GM21786 (cell line): Measurements from ENCODE around the gene MANF.
"Not testable (repeated sequence)": the region's sequence is repeated elsewhere in the genome, so short reads cannot be mapped to it uniquely, and the experiment has no call there.

ENCODE experiments used
- ATAC-seq: cut with Tn5 transposase; IDR thresholded peaks from one replicate; pipeline ENCODE4 v1.9.1; 2021; ENCODE audit not compliant: unreplicated experiment

Gene MANF

GRCh38 chr3:51371943-51372557, 13.0 kb upstream of the MANF start:
- ATAC-seq: no peak

- ATAC-seq: no peak
These were observed 11.3 kb upstream of the MANF start for GRCh38 chr3:51373658-51374421.

DNA sequence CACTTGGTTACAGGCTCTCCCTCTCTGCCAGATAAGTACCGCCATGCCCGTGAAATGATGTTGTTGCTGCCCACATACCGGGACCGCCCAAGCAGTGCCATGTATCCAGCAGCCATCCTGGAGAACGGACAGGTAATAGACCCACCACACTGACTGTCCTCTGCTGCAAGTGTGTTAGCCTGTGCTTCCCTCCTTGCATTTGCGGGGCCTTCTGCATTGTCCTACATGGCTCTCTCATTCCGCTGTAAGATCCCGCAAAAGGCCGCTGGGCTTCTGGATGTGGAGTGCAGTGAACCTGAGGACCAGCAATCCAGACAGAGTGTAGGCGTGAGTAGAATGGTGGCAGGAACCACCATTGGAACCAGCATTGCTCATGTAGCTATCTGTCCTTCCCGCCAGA, 10.6 kb upstream of the MANF start:
- no peak for ATAC-seq

GRCh38 chr3:51375136-51375535, 10.0 kb upstream of the MANF start:
- ATAC-seq: no peak

- no peak for ATAC-seq
These were observed 9.5 kb upstream of the MANF start for GRCh38 chr3:51375571-51375970.

- ATAC-seq: no peak
These were observed 7.0 kb upstream of the MANF start for GRCh38 chr3:51378065-51378464.

GRCh38 chr3:51378726-51379125, 6.4 kb upstream of the MANF start:
- ATAC-seq: no peak

GRCh38 chr3:51379301-51379700, 5.8 kb upstream of the MANF start:
- ATAC-seq: no peak

DNA sequence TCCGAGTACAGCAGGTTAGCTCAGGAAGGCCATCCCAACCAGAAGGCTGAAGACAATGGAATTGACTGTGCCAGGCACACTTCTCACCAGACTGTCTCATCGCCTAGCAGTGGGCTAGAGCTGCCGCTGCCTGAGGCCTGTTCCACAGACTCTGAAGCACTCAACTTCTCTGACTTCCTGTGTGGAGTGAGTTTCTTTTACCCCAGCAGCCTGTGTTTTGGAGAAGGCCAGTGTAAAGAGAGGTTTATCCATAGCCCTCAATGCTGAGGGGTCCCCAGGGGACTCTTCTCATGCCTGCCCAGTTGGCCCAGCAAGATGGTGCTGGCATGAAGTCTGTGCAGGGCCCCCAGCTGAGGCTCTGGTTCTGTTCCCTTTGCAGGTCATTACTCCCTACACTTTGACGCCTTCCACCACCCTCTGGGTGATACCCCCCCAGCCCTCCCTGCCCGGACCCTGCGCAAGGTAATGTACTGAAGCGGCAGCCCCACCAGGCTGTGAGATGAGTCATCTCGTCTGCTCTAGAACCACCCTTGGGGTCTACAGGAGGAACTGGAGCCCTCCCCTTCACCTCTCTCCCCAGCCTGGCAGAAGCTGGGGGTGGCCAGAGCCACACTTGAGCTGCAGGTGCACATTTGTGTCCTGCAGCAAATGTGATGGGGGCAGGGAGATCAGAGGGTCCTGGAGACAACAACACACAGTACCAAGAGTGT, 5.2 kb upstream of the MANF start:
- no peak for ATAC-seq

GRCh38 chr3:51380601-51381332, 4.3 kb upstream of the MANF start:
- no peak for ATAC-seq

- no peak for ATAC-seq
These were observed 3.8 kb upstream of the MANF start for GRCh38 chr3:51381333-51381705.

DNA sequence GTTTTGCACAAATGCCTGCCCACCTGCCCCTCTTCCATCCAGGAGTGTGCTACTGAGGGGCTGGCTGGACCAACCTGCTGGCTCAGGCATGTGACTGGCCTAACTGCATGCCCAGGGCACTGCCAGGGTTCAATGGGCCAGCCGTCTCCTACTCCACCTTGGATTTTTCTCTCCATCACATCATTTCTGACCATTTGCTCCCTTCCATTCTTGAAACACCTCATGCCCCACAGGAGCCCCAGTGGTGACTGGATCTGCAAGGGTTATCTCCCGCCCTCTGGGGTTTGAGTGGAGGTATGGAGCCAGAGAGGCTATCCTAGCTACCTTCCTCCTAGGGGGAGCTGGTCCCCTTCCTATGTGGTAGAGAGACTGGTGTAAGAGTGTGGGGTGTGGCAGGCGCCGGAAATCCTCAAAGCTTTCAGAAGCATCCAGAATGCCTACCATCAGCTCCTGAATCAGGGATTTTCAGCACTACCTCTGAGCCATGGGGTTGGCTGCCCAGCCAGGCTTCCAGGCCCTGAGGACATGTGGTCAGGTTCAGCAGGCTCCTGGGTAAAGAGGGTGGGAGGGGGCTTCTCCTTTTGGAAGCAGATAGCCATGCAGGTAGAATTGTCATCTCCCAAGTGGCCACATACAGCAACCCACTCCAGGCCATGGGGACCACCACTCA, 2.9 kb upstream of the MANF start:
- ATAC-seq: no peak

GRCh38 chr3:51382947-51383578, 2.0 kb upstream of the MANF start:
- no peak for ATAC-seq

- no peak for ATAC-seq
These were observed 901 bp upstream of the MANF start for GRCh38 chr3:51384055-51384725.

DNA sequence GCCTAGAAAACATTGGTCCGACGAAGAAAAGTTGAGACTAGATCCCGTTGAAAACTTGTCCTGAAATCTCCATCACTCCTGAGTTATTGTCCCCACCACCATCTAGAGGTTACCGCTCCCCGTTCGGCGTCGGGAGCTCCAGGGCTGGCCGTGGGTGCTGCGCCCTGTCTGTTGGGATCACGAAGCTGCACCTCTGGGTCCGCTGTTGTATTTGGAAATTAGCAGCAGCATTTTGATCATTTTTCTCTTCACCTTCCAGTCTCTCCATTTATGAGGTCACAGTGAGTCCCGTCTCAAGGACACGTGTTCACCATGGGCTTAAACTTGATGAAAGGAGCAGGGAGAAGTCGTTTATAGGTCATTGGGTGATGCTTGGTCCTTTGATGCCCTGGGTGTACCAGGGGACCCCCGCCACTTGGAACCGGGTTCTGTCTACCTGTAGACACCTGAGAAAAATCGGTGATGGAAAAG, 565 bp downstream of the MANF start:
- no peak for ATAC-seq

- no peak for ATAC-seq
These were observed 1.2 kb downstream of the MANF start for GRCh38 chr3:51386159-51386851.

DNA sequence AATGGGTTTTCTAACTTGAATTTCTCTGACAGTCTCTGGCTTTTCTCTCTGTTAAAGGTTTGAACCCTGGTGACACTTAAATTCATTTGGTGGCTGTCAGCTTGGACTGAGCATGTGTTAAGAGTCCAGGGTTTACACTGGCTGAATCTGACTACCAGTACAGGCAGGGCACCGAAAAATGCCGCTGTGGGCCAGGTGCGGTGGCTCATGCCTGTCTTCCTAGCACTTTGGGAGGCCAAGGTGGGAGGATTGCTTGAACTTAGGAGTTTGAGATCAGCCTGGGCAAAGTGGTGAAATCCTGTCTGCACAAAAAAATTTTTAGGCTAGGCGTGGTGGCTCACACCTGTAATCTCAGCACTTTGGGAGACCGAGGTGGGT, 1.8 kb downstream of the MANF start:
- ATAC-seq: no peak

GRCh38 chr3:51387281-51387680, 2.2 kb downstream of the MANF start:
- ATAC-seq: not testable (repeated sequence)

DNA sequence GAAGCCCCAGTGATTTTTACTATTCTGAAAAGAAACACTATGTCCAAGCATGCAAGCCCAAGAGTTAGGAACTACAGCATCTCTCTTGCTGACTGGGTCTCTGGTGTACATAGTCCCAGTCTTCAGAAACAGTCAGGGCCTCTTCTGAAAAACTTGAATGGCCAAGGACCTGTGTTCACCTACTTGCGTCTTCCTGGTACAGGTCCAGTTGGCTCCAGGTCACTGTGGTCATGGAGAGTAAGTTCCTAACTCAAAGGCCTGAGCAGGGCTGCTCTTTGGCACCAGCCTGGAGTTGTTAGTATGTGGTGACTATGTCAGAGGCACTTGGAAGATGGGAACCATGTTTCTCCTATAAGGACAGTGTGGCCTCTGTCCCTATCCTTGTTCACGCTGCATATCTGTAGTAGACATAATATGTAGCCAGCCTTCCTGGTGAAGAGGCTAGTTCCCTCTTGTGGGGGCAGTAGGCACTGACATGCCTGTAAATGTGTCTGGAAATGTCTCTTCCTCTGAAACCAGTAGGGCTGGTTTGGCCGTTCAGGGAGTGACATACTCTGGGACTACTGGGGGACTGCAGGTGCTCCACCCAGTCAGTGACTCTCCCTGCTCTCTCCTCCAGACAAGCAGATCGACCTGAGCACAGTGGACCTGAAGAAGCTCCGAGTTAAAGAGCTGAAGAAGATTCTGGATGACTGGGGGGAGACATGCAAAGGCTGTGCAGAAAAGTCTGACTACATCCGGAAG, 3.4 kb downstream of the MANF start:
- ATAC-seq: no peak
